ENCODE results near the gene UQCC2. TPM values are rescaled to one million over a fixed set of nuclear protein-coding genes. Genes with fewer than 3 reads are reported as not detected.

UQCC2 gene
- total RNA-seq, 1 donor from 2014 or later: 39.6 TPM

DNA sequence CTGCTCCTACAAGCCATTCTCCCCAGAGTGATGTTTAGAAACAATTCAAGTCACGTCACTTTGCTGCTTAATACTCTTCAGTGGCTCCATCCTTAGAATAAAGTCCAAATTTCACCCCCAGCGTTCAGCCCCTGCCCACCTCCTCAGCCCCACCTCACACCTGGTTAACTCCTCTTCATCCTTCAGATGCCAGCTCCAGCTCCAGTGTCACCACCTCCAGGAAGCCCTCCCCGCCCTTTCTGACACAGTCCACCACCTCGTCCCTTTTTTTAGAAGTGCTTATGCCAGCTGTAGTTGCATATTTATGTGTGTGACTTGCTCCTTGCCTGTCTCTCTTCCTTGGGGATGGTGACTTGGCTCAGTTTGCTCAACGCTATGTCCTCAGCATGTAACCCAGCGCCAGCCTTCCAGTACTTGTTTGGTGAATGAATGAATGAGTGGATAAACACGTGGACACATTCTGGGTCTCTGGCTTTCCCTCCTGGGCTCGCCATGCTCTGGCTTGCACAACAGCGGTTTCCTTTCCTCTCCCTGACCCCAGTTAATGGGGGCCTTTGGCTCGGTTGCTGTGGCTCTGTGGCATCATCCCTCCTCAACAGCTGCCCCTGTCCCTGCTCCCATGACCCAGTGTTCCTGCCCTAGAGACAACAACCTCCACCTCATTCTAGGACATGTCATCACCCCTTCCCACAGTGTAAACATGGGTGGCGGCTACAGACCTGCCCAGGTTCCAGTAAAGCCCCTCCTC is 38.9 kb upstream of the UQCC2 start:
- no peaks in the 10 kb centered on the region for H3K9me3 ChIP-seq
- no peak overlapping the region for H3K27ac ChIP-seq
- H3K36me3 ChIP-seq: no peaks in the 10 kb centered on the region
- H3K27me3 ChIP-seq (ENCODE audit: low read depth): no peaks in the 10 kb centered on the region
- H3K4me3 ChIP-seq: no peak overlapping the region
- TF ChIP-seq, protein P1, sequence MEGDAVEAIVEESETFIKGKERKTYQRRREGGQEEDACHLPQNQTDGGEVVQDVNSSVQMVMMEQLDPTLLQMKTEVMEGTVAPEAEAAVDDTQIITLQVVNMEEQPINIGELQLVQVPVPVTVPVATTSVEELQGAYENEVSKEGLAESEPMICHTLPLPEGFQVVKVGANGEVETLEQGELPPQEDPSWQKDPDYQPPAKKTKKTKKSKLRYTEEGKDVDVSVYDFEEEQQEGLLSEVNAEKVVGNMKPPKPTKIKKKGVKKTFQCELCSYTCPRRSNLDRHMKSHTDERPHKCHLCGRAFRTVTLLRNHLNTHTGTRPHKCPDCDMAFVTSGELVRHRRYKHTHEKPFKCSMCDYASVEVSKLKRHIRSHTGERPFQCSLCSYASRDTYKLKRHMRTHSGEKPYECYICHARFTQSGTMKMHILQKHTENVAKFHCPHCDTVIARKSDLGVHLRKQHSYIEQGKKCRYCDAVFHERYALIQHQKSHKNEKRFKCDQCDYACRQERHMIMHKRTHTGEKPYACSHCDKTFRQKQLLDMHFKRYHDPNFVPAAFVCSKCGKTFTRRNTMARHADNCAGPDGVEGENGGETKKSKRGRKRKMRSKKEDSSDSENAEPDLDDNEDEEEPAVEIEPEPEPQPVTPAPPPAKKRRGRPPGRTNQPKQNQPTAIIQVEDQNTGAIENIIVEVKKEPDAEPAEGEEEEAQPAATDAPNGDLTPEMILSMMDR (IDR thresholded peaks at IDR 0.05): no peak
- no peaks in the 10 kb centered on the region for H3K4me1 ChIP-seq
- ATAC-seq: peak; percentile 12 to 40
- no peak for DNase-seq
- intact Hi-C loops (cut with DNase I): no loop called here

DNA sequence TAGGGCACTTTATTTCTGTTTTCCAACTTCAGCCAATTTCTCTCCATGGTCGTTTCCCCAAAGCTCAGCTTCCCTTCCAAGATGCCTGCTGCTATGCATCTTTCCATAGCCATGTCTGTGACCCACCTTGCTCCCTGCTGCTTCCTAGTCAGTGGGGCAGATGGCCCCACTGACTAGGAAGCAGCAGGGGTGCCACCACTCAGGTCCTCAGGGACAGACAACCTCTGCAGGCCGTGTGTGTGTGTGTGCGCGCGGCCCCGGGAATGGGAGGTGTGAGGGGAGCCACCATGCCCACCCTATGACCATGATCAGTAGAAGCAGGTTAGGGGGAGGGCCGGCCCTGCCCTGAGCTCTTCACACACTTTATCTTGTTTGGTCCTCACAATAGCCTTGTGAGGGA is 37.9 kb upstream of the UQCC2 start:
- intact Hi-C loops (cut with DNase I): no loop called here
- TF ChIP-seq, protein P1 (IDR thresholded peaks at IDR 0.05): no peak
- ATAC-seq (no peak), DNase-seq (no peak)
- H3K4me3 ChIP-seq: no peak overlapping the region
- no peak overlapping the region for H3K27ac ChIP-seq
- H3K9me3 ChIP-seq: no peaks in the 10 kb centered on the region
- no peaks in the 10 kb centered on the region for H3K27me3 ChIP-seq (ENCODE audit: low read depth)
- no peaks in the 10 kb centered on the region for H3K36me3 ChIP-seq
- peaks cover 5% of the 10 kb centered on the region for H3K4me1 ChIP-seq

DNA sequence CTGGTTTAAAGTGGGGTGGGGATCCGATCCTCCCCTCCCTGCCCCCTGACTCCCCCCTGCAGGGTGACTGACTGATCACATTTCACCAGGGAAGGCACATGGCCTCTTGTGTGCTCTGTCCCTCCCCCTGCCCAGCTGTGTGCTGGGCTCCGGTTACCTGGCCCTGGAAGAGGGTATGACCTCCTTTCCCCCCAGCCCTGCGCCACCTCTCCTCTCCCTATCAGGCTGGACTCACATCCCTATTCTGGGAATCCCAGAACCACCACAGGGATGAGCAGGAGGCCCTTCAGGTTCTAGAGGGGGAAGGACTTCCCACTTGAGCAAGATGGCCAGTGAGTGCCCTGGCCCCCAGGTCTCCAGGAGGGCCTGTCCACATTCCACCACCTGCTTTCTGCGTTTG is 37.3 kb upstream of the UQCC2 start:
- no peak for ATAC-seq
- no peak overlapping the region for H3K27ac ChIP-seq
- H3K27me3 ChIP-seq (ENCODE audit: low read depth): peaks cover 4% of the 10 kb centered on the region
- no peak for DNase-seq
- H3K9me3 ChIP-seq: no peaks in the 10 kb centered on the region
- peaks cover 10% of the 10 kb centered on the region for H3K4me1 ChIP-seq
- intact Hi-C loops (cut with DNase I): no loop called here
- H3K36me3 ChIP-seq: no peaks in the 10 kb centered on the region
- H3K4me3 ChIP-seq: no peak overlapping the region
- TF ChIP-seq, protein P1 (IDR thresholded peaks at IDR 0.05): no peak

DNA sequence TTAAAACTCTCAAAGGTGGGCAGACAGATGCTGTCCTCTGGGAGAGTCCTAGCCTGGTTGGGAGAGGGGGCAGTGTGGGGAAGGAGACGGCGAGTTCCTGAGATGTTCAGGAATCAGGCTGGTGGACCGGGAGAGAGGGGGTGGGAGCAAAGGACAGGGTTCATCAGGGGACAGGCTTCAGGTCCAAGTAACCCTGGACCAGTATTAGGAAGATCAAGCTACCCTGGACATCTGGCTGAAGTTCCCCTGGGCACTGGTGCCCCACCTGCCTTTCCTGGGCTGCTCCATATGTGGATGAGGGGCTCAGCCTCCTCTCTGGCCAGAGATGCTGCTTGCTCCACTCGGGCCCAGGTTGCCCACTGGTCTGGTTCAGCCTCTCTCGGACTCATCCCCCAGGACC is 36.3 kb upstream of the UQCC2 start:
- peaks cover 11% of the 10 kb centered on the region for H3K4me1 ChIP-seq
- DNase-seq (no peak), ATAC-seq (no peak)
- H3K27me3 ChIP-seq (ENCODE audit: low read depth): peaks cover 5% of the 10 kb centered on the region
- no peak overlapping the region for H3K4me3 ChIP-seq
- intact Hi-C loops (cut with DNase I): no loop called here
- no peaks in the 10 kb centered on the region for H3K36me3 ChIP-seq
- H3K27ac ChIP-seq: no peak overlapping the region
- TF ChIP-seq, protein P1 (IDR thresholded peaks at IDR 0.05): no peak
- H3K9me3 ChIP-seq: no peaks in the 10 kb centered on the region

DNA sequence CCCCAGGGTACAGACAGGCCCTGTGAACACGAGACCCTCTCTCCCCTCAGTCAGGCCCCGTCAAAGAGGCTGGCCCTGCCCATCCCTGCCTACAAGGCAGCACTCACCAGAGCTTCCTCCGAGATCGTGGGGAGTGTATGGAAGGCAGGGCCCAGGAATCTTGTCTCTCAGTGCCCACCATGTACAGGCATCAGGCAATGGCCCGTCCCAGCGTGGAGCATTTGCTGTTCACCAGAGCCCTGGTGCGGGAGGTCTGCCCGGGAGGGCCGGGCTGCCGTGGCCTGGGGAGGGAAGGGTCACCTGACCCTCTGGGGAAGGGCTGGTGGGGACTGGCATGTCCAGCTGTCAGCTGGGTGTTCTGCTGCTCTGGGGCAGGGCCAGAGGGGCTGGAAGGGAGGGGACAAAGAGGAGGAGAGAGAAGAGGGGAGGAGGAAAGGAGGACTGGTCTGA is 35.2 kb upstream of the UQCC2 start, which contains the start of gene IP6K3:
Gene IP6K3, minus strand, starts transcription at position 255 of the 450 bp plus-strand sequence. CDS start 11,429 bp downstream, outside the sequence.
- H3K4me1 ChIP-seq: peaks cover 11% of the 10 kb centered on the region
- peak within 1 kb of the TSS; percentile 39 for H3K4me3 ChIP-seq
- H3K36me3 ChIP-seq: no peaks in the 10 kb centered on the region
- peak; percentile 18 to 22 for ATAC-seq
- peak within 1 kb of the TSS; percentile 76 for H3K27ac ChIP-seq
- no peaks in the 10 kb centered on the region for H3K9me3 ChIP-seq
- DNase-seq: no peak
- intact Hi-C loops (cut with DNase I): no loop called here
- TF ChIP-seq, protein P1 (IDR thresholded peaks at IDR 0.05): no peak
- peaks cover 5% of the 10 kb centered on the region for H3K27me3 ChIP-seq (ENCODE audit: low read depth)

Data from lower lobe of right lung (tissue), 2 donors.